Stimulated activated CD8-positive, alpha-beta memory T cell treated with anti-CD3 and anti-CD28 coated beads, Interleukin-7, amount 100 ng/mL, for 48 hours (primary cell): ENCODE results near the gene KIAA0040.
"Not testable (repeated sequence)": the region's sequence is repeated elsewhere in the genome, so short reads cannot be mapped to it uniquely, and the experiment has no call there.

Experiments
- DNase-seq, 2 donors: peaks; one replicate each; pipeline ENCODE4 v3.0.0-alpha.2; 2020; ENCODE audit warnings: low read depth in 1 of 2; ENCODE audit errors: extremely low read depth in 1 of 2

Gene KIAA0040

DNA sequence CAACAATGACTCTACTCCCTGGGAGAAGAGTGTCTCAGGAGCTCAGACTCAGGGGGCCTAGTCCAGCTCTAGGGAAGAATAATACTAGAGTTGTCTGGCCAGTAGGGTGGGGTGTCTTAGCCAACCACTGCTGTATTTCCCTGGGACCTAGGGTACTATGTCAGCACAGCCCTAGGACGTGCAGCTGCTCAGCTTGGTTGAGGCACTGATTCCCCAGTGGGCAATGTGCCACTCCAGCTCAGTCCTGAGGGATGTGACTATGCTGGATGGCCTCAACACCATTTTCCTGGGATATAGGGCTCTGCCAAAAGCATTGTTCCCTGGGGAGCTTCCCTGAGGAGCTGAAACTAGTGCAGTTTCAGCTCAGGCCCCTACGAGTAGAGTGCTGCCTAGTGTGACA is 77.6 kb downstream of the KIAA0040 start:
- DNase-seq, result no peak

DNA sequence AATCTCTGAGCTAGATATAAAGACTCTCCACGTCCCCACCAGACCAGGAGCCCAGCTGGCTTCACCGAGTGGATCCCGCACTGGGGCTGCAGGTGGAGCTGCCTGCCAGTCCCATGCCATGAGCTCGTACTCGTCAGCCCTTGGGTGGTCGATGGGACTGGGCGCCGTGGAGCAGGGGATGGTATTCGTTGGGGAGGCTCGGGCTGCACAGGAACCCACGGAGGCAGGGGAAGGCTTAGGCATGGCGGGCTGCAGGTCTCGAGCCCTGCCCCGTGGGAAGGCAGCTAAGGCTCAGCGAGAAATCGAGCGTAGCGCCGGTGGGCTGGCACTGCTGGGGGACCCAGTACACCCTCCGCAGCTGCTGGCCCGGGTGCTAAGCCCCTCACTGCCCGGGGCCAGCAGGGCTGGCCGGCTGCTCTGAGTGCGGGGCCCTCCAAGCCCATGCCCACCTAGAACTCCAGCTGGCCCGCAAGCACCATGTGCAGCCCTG is 84.2 kb downstream of the KIAA0040 start:
- not testable (repeated sequence) for DNase-seq
